GM21576 (cell line): ENCODE data around the gene ERO1B.
A peak's percentile ranks its signal among the peaks of the same experiment; 100 is the strongest.
"Not testable (repeated sequence)": the region's sequence is repeated elsewhere in the genome, so short reads cannot be mapped to it uniquely, and the experiment has no call there.

ENCODE experiments used
- ATAC-seq: cut with Tn5 transposase; IDR thresholded peaks from one replicate; pipeline ENCODE4 v1.9.1; 2021; ENCODE audit warnings: mild to moderate bottlenecking, moderate library complexity; ENCODE audit not compliant: unreplicated experiment

Gene ERO1B

DNA sequence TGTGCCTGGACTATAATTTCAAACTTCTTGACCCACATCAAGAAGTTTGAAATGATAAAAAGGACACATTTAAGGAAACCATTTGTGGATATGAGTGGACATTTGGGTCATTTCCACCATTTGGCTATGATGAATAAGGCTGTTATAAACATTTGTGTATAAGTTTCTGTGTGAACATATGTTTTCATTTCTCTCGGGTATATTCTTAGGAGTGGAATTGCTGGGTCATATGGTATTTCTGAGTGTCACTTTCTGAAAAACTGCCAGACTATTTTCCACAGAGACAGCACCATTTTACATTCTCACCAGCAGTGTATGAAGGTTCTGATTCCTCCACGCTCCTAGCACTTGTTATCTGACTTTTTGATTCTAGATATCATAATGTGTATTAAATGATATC, 88.6 kb downstream of the ERO1B start:
- no peak for ATAC-seq

DNA sequence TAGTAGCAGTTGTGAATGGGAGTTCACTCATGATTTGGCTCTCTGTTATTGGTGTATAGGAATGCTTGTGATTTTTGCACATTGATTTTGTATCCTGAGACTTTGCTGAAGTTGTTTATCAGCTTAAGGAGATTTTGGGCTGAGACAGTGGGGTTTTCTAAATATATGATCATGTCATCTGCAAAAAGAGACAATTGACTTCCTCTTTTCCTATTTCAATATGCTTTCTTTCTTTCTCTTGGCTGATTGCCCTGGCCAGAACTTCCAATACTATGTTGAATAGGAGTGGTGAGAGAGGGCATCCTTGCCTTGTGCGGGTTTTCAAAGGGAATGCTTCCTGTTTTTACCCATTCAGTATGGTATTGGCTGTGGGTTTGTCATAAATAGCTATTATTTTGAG, 93.7 kb downstream of the ERO1B start:
- ATAC-seq, result not testable (repeated sequence)

DNA sequence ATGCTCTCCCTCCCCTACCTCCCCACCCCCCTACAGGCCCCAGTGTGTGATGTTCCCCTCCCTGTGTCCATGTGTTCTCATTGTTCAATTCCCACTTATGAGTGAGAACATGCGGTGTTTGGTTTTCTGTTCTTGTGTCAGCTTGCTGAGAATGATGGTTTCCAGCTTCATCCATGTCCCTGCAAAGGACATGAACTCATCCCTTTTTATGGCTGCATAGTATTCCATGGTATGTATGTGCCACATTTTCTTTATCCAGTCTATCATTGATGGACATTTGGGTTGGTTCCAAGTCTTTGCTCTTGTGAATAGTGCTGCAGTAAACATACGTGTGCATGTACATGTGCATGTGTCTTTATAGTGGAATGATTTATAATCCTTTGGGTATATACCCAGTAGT, 95.3 kb downstream of the ERO1B start:
- not testable (repeated sequence) for ATAC-seq

DNA sequence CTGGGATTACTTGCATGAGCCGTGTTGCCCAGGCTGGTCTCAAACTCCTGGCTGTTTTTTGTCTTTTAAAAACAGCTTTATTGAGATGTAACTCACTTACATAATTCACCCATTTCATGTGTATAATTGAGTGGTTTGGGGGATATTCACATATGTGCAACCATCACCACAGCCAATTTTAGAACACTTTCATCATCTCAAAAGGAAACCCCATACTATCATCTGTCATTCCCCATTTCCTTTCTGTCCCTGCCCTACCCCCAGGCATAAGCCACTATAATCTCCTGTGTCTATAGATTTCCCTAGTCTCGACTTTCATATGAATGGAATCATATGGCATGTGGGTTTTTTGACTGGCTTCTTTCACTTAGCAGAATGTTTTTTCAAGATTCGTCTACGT, 96.1 kb downstream of the ERO1B start:
- ATAC-seq, result no peak

DNA sequence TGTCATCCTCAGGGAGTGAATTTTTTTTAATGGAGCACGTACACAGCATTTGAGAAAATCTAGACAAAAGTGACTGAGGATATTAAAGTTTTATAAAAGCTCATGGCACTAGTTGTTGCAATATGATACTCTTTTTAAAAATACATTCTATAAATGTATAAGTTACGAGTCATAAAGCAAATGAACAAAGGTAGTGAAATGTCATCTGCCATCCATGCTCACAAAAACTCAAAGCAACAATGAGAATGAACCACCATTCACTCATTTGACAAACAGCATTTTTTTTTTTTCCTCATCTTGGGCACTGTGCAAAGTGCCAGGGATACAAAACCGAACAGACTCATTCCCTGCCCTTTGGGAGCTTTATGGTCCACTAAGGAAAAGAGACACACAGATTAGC, 100.7 kb downstream of the ERO1B start:
- ATAC-seq, result no peak

DNA sequence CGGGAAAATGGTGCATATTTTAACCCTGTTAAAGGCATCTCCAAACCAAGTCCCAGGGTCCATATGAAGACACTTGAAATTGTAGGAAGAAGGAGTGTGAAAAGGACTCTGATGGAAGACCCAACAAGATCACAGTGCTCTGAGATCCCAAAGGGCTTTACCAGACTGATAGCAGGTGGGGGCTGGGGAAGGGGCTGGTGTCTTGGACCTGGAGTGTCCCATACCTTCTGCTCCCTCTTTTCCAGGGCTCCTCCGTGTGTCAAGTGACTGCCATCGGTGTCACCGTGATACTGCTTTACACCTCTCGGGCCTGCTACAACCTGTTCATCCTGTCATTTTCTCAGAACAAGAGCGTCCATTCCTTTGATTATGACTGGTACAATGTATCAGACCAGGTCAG, 102.1 kb downstream of the ERO1B start:
- ATAC-seq, result no peak

DNA sequence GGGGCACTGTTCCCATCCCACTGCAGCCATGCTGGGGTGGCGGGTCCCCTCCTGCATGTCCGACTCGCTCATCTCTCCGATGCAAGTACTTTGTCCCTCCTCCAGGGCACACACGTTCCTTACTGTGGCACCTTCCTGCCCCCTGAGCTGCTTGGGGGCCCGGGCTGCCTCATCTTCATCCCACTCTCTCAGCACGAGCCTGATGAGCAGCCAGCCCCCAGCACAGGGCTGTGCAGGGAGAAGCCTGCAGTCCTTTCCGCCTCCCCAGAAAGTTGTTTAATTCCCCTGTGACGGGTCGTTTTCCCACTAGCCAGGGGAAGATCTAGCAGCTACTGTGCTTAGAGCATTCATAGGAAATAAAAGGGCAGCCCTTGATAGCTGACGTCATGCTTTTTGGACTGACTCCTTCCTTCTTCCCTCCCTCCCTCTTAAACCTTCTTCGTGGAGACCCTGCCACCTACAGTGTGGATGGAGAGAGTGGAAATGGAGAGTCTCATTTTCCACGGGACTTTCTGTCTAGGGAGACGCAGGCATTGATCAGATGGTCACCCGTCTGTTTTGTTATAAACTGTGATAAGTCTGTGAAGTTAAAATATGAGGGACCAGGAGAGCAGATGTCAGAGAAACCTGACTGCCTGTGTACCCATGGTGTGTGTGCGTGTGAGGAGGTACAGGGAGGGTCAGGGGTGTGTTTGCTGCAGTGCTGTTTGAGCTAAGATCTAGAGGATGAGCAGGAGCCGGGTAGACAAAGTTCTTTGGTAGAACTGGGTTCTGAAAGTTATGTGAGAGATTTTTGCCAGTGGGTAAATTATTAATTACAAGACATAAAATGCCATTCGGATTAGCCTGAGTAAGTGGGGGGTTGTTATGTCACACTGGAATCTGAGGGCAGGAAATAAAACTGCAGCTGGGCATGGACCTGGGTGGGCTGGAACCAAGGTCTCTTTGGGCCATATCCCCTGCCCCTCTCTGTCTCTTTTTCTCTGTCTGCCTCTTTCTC, 105.1 kb downstream of the ERO1B start:
- no peak for ATAC-seq

DNA sequence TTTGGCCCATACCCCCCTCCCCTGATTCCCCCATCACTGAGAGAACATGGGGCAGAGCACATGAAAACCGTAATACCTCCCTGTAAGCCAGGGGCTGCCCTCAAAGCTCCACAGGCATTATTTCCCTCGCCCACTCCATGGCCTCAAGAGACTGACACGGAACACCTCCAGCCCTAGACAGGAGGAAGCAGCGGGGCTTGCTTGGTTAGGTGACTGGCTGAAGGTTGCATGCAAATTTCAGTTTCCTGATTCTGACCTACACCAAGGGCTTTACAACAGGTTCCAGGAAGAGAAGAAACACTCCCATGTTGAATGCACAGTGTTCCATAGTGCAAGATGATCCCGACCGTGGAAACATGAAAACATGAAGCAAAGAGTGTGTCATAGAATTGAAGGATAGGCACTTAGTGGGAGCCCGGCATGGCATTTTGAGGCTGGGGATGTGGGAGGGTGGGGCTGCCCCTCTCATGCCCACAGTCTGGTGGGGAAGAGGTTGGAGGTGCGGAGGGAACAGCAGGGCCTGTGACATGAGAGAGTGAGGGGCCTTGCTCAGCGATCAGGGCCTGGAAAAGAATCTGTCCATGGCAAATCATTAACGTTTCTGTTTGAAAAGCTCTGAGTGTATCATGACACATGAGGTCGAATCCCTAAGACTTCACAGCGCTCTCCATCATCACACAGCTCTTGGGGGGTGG, 106.0 kb downstream of the ERO1B start:
- peak; percentile 75 for ATAC-seq

DNA sequence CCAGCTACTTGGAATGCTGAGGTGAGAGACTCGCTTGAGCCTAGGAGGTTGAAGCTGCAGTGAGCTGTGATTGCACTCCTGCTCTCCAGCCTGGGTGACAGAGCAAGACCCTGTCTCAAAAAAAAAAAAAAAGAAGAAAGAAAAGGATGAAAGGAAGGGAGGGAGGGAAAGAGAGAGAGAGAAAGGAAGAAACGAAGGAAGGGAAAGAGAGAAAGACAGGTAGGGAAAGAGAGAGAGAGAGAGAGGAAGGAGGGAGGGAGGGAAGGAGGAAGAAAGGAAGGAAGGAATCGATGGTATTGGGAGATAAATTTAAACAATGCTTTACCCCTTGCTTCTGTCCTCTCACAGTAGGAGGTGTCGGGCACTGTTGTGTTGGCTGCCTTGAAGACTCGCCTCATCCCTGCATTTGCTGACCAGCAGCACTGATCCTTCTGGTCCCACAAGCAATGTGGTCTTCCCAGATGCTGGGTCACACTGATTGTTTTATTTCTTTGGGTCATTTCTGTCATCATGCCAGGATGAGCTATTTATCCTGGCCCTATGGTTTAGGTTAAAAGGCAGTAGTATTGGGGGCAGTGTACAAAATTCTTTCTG, 108.5 kb downstream of the ERO1B start:
- no peak for ATAC-seq

DNA sequence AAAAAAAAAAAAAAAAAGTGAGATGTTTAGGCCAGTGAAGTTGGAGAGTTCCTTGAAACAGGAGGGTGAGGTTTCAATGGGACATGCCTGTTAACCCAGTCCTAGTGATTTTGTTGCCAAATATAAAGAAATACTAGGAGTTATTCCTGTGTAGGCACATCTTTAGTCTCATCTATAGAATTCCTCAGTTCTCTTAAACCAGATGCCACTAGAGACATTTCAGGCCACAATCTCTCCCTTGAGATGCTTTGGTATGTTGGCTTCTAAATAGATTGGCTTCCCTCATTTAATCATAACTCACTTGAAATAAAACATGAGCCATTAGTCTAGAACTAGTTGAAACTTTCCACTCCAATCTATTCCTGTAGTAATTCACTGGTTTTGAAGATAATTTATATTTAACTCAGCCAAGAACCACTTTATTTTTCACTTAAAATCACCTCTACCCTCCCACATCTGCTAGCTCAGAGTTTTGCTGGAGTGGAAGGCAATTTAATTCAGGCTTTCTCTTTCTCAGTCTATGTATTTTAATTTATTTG, 109.6 kb downstream of the ERO1B start:
- ATAC-seq, result no peak

DNA sequence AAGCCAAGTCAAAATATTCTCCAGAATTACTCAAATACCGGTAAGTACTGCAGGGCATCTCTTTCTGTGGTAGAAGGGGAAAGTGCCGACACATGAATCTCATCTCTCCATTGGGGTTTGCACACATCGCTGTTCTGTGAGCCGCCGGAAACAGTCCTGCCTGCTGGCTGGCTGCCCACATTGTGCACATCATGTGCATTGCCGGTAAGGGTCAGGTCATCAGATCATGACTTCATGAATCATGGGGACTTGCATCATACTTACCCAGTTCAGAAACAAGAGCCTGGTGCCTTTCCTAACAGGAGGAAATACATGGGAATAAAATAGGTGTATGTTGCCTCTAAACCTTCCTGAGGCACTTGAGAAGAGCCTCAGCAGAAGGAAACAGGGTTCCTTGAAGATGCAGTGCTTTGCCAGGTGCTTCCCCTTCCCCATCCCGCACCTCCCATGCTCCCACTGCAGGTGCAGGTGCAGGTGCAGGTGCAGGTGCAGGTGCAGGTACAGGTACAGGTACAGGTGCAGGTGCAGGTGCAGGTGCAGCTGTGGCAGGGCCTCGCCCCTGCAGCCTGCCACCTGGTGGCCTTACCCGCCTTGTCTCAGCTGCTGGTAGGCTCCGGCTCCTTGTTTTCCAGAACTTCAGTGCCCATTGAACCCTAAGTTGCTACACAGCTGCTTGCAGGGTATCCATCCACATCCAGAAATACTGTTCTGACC, 112.9 kb downstream of the ERO1B start:
- ATAC-seq, result no peak

DNA sequence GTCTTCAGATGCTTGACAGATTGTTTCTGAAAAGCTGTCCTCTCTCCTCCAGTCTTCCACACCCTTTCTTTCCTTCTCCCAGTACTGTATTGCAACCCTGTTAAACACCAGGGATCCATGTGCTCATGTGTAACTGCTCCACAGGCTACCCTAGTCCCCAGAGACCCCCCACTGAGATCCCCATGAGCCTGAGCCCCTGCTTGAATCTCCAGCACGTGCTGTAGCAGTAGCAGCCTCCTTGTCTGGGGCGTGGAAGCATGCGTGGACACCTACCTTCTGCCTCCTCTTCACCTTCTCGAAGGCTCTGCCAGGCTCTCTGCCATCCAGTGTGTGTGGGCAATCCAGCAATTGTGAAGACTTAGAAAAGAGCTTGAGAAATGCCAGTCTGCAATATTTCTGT, 114.2 kb downstream of the ERO1B start:
- no peak for ATAC-seq

DNA sequence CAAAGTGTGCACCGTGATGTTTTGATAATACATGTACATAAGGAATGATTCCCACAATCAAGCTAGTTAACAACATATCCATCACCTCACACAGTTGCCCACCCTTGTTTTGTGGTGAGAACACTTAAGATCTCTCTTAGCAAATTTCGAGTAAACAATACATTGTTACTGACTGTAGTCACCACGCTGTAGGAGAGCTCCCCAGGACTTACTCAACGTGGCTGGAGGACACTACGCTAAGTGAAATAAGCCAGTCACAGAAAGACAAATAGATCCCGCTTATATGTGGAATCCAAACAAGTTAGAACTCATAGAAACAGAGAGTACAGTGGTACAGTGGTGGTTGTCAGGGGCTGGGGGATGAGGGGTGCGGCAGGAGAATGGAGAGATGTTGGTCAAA, 114.6 kb downstream of the ERO1B start:
- no peak for ATAC-seq

DNA sequence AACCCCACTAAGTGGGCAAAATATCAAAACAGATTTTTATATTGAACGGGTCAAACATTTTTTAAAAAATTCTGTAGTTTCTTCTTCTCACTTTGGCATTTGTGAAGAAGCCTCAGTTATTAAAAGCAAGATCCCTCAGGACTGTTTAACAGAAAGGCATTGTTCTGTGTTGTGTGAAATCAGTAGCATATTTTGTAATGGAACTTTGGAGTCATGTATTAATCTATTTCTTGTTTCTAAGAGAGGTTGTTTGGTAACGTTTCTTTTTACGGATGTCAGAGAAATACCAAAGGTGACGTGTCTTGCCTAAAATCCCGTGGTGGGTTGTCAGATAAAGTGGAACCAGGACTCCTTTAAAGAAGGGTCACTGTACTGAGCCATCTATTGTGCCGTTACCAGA, 115.7 kb downstream of the ERO1B start:
- no peak for ATAC-seq
